H9 (cell line): ENCODE measurements around the gene TMEM182. TPM values are rescaled to one million over a fixed set of nuclear protein-coding genes. Genes with fewer than 3 reads are reported as not detected.

Source experiments
- DNase-seq: peaks from one replicate; pipeline ENCODE4 v3.0.0-alpha.2; 2017
- H2AFZ ChIP-seq: one replicate; pipeline ENCODE4 v1.6.1; 2013; ENCODE audit warnings: mild to moderate bottlenecking, low read length, control low read depth, moderate library complexity
- H2AK5ac ChIP-seq: 2 replicates; pipeline ENCODE4 v1.6.1; 2013; ENCODE audit warnings: low read length, control low read depth, mixed read lengths; ENCODE audit not compliant: insufficient read length
- H2BK120ac ChIP-seq: one replicate; pipeline ENCODE4 v1.6.1; 2013; ENCODE audit warnings: low read depth, mild to moderate bottlenecking, low read length, control low read depth, inconsistent platforms; ENCODE audit not compliant: poor library complexity, severe bottlenecking
- H2BK12ac ChIP-seq: 2 replicates; pipeline ENCODE4 v1.6.1; 2013; ENCODE audit warnings: low read length, control low read depth, mixed read lengths, low read depth; ENCODE audit not compliant: insufficient read length
- H2BK15ac ChIP-seq: 2 replicates; pipeline ENCODE4 v1.6.1; 2013; ENCODE audit warnings: low read depth, low read length, control low read depth
- H2BK20ac ChIP-seq: one replicate; pipeline ENCODE4 v1.6.1; 2013; ENCODE audit warnings: low read depth, mild to moderate bottlenecking, low read length, control low read depth, inconsistent platforms; ENCODE audit not compliant: poor library complexity, severe bottlenecking
- H2BK5ac ChIP-seq: 2 replicates; pipeline ENCODE4 v1.6.1; 2013; ENCODE audit warnings: low read length, control low read depth, mixed read lengths; ENCODE audit not compliant: insufficient read length
- H3K14ac ChIP-seq: 2 replicates; pipeline ENCODE4 v1.6.1; 2013; ENCODE audit warnings: low read length, control low read depth; ENCODE audit not compliant: insufficient read depth
- H3K18ac ChIP-seq: 2 replicates; pipeline ENCODE4 v1.6.1; 2013; ENCODE audit warnings: low read depth, mild to moderate bottlenecking, mixed read lengths, low read length, control low read depth; ENCODE audit not compliant: insufficient read length
- H3K23ac ChIP-seq: 2 replicates; pipeline ENCODE4 v1.6.1; 2013; ENCODE audit warnings: low read length, control low read depth, mixed read lengths, low read depth; ENCODE audit not compliant: insufficient read length
- H3K23me2 ChIP-seq: 2 replicates; pipeline ENCODE4 v1.6.1; 2013; ENCODE audit warnings: low read depth, mild to moderate bottlenecking, mixed read lengths, low read length, control low read depth; ENCODE audit not compliant: insufficient read length, poor library complexity, severe bottlenecking
- H3K27ac ChIP-seq: 2 replicates; pipeline ENCODE4 v1.5.1; 2013; ENCODE audit warnings: low read length, control low read depth, mixed read lengths, low read depth; ENCODE audit not compliant: insufficient read length
- H3K27me3 ChIP-seq: 2 replicates; pipeline ENCODE4 v1.6.1; 2013; ENCODE audit warnings: low read length, control low read depth, inconsistent platforms; ENCODE audit not compliant: insufficient read depth
- H3K4ac ChIP-seq: 2 replicates; pipeline ENCODE4 v1.6.1; 2013; ENCODE audit warnings: low read depth, mild to moderate bottlenecking, control low read depth, inconsistent platforms, low read length, moderate library complexity
- H3K4me1 ChIP-seq: 2 replicates; pipeline ENCODE4 v1.6.1; 2013; ENCODE audit warnings: low read length, control low read depth, inconsistent platforms; ENCODE audit not compliant: insufficient read depth
- H3K4me2 ChIP-seq: 2 replicates; pipeline ENCODE4 v1.6.1; 2013; ENCODE audit warnings: low read length, control low read depth, mixed read lengths; ENCODE audit not compliant: insufficient read length, insufficient read depth
- H3K56ac ChIP-seq: 2 replicates; pipeline ENCODE4 v1.6.1; 2013; ENCODE audit warnings: low read depth, mild to moderate bottlenecking, mixed read lengths, low read length, control low read depth; ENCODE audit not compliant: insufficient read length
- H3K79me1 ChIP-seq: 2 replicates; pipeline ENCODE4 v1.6.1; 2013; ENCODE audit warnings: low read depth, mild to moderate bottlenecking, moderate library complexity, low read length, control low read depth, inconsistent platforms; ENCODE audit not compliant: insufficient read depth, poor library complexity, severe bottlenecking
- H3K79me2 ChIP-seq: 2 replicates; pipeline ENCODE4 v1.6.1; 2013; ENCODE audit warnings: low read length, control low read depth, inconsistent platforms; ENCODE audit not compliant: insufficient read depth
- H3K9ac ChIP-seq: 2 replicates; pipeline ENCODE4 v1.6.1; 2013; ENCODE audit warnings: low read length, control low read depth, mixed read lengths; ENCODE audit not compliant: insufficient read length; ENCODE audit errors: extremely low read depth
- H3K9me3 ChIP-seq: one replicate; pipeline ENCODE4 v1.6.1; 2013; ENCODE audit warnings: low read depth, low read length, inconsistent platforms; ENCODE audit not compliant: control insufficient read depth
- H3T11ph ChIP-seq: one replicate; pipeline ENCODE4 v1.6.1; 2013; ENCODE audit warnings: mild to moderate bottlenecking, low read length, control low read depth, inconsistent platforms
- H4K20me1 ChIP-seq: one replicate; pipeline ENCODE4 v1.6.1; 2013; ENCODE audit not compliant: control insufficient read depth, insufficient read length, insufficient read depth
- H4K5ac ChIP-seq: 2 replicates; pipeline ENCODE4 v1.6.1; 2013; ENCODE audit warnings: low read depth, mild to moderate bottlenecking, mixed read lengths, low read length, control low read depth; ENCODE audit not compliant: insufficient read length
- H4K8ac ChIP-seq: replicated peaks from 2 replicates; pipeline ENCODE4 v1.6.1; 2013; ENCODE audit warnings: low read length, control low read depth, mixed read lengths, low read depth; ENCODE audit not compliant: insufficient read length
- H4K91ac ChIP-seq: 2 replicates; pipeline ENCODE4 v1.6.1; 2013; ENCODE audit warnings: low read depth, mild to moderate bottlenecking, moderate library complexity, mixed read lengths, low read length, control low read depth; ENCODE audit not compliant: insufficient read length
- H3K27ac Mint-ChIP-seq, 3 experiments: 2 replicates in 2 of 3; 3 replicates in 1 of 3; pipeline ENCODE4 v1.8.0; 2020 to 2021; ENCODE audit warnings: mixed read lengths in 3 of 3, mild to moderate bottlenecking in 1 of 3, moderate library complexity in 1 of 3
- H3K27me3 Mint-ChIP-seq: 2 replicates; pipeline ENCODE4 v1.8.0; 2021; ENCODE audit warnings: low read depth, mild to moderate bottlenecking, moderate library complexity, mixed read lengths
- H3K36me3 Mint-ChIP-seq, 3 experiments: 2 replicates in 2 of 3; 3 replicates in 1 of 3; pipeline ENCODE4 v1.8.0; 2020 to 2021; ENCODE audit warnings: low read depth in 3 of 3, mixed read lengths in 3 of 3; ENCODE audit not compliant: insufficient read depth in 1 of 3
- H3K4me1 Mint-ChIP-seq, 2 experiments: 2 replicates each; pipeline ENCODE4 v1.8.0; 2020; ENCODE audit warnings: mixed read lengths in 2 of 2
- H3K4me3 Mint-ChIP-seq, 2 experiments: 2 replicates in 1 of 2; 3 replicates in 1 of 2; pipeline ENCODE4 v1.8.0; 2020 to 2021; ENCODE audit warnings: mild to moderate bottlenecking in 2 of 2, mixed read lengths in 2 of 2, moderate library complexity in 1 of 2
- H3K9me3 Mint-ChIP-seq, 2 experiments: 2 replicates in 1 of 2; 3 replicates in 1 of 2; pipeline ENCODE4 v1.8.0; 2020; ENCODE audit warnings: mild to moderate bottlenecking in 2 of 2, mixed read lengths in 2 of 2, moderate library complexity in 1 of 2
- CTCF ChIP-seq: fragments of 200-600 bp; sonication (generic); conservative IDR thresholded peaks from 3 replicates; pipeline ENCODE4 v1.8.0; 2021; ENCODE audit warnings: antibody characterized with exemption, mild to moderate bottlenecking
- whole genome bisulfite sequencing: extraction: QIAGEN DNeasy Blood & Tissue Kit; methylation state at CpG from one replicate; pipeline ENCODE4 v1.1.7; 2013; ENCODE audit warnings: missing lambda C conversion rate, low lambda C conversion rate, mixed read lengths; ENCODE audit not compliant: insufficient read length; ENCODE audit errors: extremely low coverage; 5-methylcytosine and 5-hydroxymethylcytosine counted together
- total RNA-seq: library from RNA; stranded (reverse); gene quantifications from 2 replicates; pipeline ENCODE4 v1.2.1, GENCODE V29; 2021

The TMEM182 gene
- total RNA-seq, 1 experiment from 2014 or later, result 3.6 TPM

GRCh38 chr2:102772659-102773058, 10.8 kb downstream of the TMEM182 start:
- no peaks in the 10 kb centered on the region for H4K20me1 ChIP-seq
- H2BK5ac ChIP-seq, result no peak overlapping the region
- H3K27me3 ChIP-seq, result no peaks in the 10 kb centered on the region
- Mint-ChIP-seq H3K9me3 (no peaks in the 10 kb centered on the region), H3K4me3 (no peak overlapping the region), H3K27ac (no peak overlapping the region), H3K36me3 (peaks cover 0 to 16% (median 6%) of the 10 kb centered on the region in 3 experiments; a peak in 3 of 7 replicates), H3K27me3 (no peaks in the 10 kb centered on the region), H3K4me1 (peaks cover 0 to 4% of the 10 kb centered on the region in 2 experiments; a peak in 1 of 4 replicates)
- H3K4me1 ChIP-seq, result no peaks in the 10 kb centered on the region
- H3T11ph ChIP-seq, result no peak overlapping the region
- no peak overlapping the region for H4K91ac ChIP-seq
- H2AK5ac ChIP-seq, result no peak overlapping the region
- WGBS, result no CpG with 5 or more reads among the region's 3 CpGs
- H2BK12ac ChIP-seq, result no peak overlapping the region
- H3K4ac ChIP-seq, result no peak overlapping the region
- no peak overlapping the region for H4K8ac ChIP-seq
- no peak overlapping the region for H4K5ac ChIP-seq
- no peak for DNase-seq
- H3K14ac ChIP-seq, result no peak overlapping the region
- no peaks in the 10 kb centered on the region for H3K79me1 ChIP-seq
- no peak for TF ChIP-seq CTCF
- H3K79me2 ChIP-seq, result no peaks in the 10 kb centered on the region
- H3K23ac ChIP-seq, result no peak overlapping the region
- no peak overlapping the region for H2BK120ac ChIP-seq
- H3K4me2 ChIP-seq, result no peak overlapping the region
- no peak overlapping the region for H2BK20ac ChIP-seq
- H3K9me3 ChIP-seq, result no peaks in the 10 kb centered on the region
- no peak overlapping the region for H3K18ac ChIP-seq
- no peak overlapping the region for H3K9ac ChIP-seq
- H3K56ac ChIP-seq, result no peak overlapping the region
- no peak overlapping the region for H3K27ac ChIP-seq
- no peak overlapping the region for H2BK15ac ChIP-seq
- H2AFZ ChIP-seq, result no peak overlapping the region
- no peaks in the 10 kb centered on the region for H3K23me2 ChIP-seq
